Erythroblast (primary cell): ENCODE data around the gene PTPRN2.

Experiments
- GATA1 ChIP-seq: IDR thresholded peaks from 2 replicates; pipeline ENCODE4 v1.6.1; 2011; ENCODE audit warnings: low read depth, mild to moderate bottlenecking, control low read depth, low read length, moderate library complexity
- POLR2A ChIP-seq: IDR thresholded peaks from 2 replicates; pipeline ENCODE4 v1.6.1; 2011; ENCODE audit warnings: mild to moderate bottlenecking, low read length

DNA sequence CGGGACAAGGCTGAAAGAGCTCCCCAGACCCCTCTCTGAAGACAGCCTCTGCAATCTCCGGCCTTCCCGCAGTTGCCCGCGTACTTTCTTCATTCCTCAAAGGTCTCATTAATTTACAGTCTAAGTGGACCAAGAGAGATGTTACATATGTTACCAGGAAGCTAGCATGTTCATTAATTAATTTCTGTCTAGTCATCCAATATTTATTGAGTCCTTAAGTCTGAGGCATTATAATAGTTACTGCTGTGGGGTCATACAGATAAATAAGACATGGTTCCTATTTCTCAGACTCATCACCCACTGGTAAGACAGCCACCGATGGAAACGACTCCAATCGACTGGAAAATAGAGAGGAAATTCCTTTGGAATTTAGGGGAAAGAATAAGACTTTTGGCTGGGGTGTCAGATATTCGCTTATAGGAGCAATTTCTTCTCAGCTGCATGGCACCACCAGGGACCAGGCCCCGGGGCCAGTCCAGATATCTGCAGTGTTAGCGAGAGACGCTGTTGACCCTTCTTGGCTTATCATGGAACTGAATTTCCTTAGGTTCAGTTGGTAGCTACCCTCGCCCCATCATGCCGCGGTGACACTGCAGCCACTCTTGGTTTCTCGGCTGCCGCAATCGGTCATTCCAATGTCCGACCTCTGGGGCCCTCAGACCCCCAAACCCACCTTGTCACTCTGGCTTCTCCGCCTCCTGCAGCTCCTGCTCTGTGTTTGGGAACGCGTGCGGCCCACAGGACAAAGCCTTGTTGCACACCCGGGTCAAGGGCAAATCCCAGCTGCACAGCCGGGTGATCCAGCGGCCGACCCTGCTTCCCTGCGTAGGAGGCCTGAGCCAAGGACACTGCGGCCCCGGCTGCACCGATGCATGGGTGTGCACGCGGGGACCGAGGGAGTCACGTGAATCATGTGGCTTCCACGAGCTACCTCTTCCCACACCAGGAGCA is 867.6 kb downstream of the PTPRN2 start:
- no peak for TF ChIP-seq POLR2A
- no peak for TF ChIP-seq GATA1
